A673 (cell line): ENCODE data around the gene FTO. TPM values are rescaled to one million over a fixed set of nuclear protein-coding genes. Genes with fewer than 3 reads are reported as not detected.

Experiments
- BruUV-seq: library from RNA; stranded (reverse); fragments of 400-500 nt; replicated peaks from 2 replicates; lab custom pipeline; 2021; lab: Mats Ljungman, UMichigan
- CTCF ChIA-PET: fragments of 300-600 bp; sonication (Branson Sonifier 250); formaldehyde crosslinking; loops from one replicate; lab custom pipeline; 2022; ENCODE audit warnings: antibody characterized with exemption; lab: Charles Lee
- POLR2A ChIA-PET: fragments of 300-600 bp; sonication (Branson Sonifier 250); formaldehyde crosslinking; loops from one replicate; lab custom pipeline; 2022; ENCODE audit warnings: antibody characterized with exemption; ENCODE audit not compliant: low non-redundant PET; lab: Charles Lee
- DNase-seq: peaks from one replicate; pipeline ENCODE4 v3.0.0-alpha.2; 2015; ENCODE audit warnings: low spot score
- H3K27ac ChIP-seq: fragments of 200-600 bp; sonication (generic); 2 replicates; pipeline ENCODE4 v1.5.1; 2016; ENCODE audit warnings: mixed run types, low read depth, mild to moderate bottlenecking, mixed read lengths, antibody characterized with exemption, low read length; ENCODE audit not compliant: poor library complexity, severe bottlenecking
- H3K27me3 ChIP-seq: fragments of 200-600 bp; sonication (generic); replicated peaks from 2 replicates; pipeline ENCODE4 v1.6.1; 2017; ENCODE audit warnings: mixed run types, low read depth, mild to moderate bottlenecking, mixed read lengths, antibody characterized with exemption, low read length; ENCODE audit not compliant: insufficient read depth, poor library complexity
- H3K36me3 ChIP-seq: fragments of 200-600 bp; sonication (generic); 2 replicates; pipeline ENCODE4 v1.6.1; 2016; ENCODE audit warnings: mixed run types, mild to moderate bottlenecking, mixed read lengths, antibody characterized with exemption, low read length; ENCODE audit not compliant: insufficient read depth, poor library complexity, severe bottlenecking
- H3K4me1 ChIP-seq: fragments of 200-600 bp; sonication (generic); 2 replicates; pipeline ENCODE4 v1.6.1; 2017; ENCODE audit warnings: mixed run types, mild to moderate bottlenecking, mixed read lengths, antibody characterized with exemption, low read length; ENCODE audit not compliant: insufficient read depth, poor library complexity, severe bottlenecking
- H3K4me3 ChIP-seq: fragments of 200-600 bp; sonication (generic); 2 replicates; pipeline ENCODE4 v1.5.1; 2016; ENCODE audit warnings: low read depth, mixed run types, mild to moderate bottlenecking, mixed read lengths, low read length; ENCODE audit not compliant: poor library complexity, severe bottlenecking
- H3K9me3 ChIP-seq: fragments of 200-600 bp; sonication (generic); 2 replicates; pipeline ENCODE4 v1.6.1; 2016; ENCODE audit warnings: mixed run types, low read depth, mild to moderate bottlenecking, mixed read lengths, antibody characterized with exemption, low read length; ENCODE audit not compliant: poor library complexity, severe bottlenecking
- CTCF ChIP-seq: fragments of 300-800, 200-600 bp; sonication (generic); conservative IDR thresholded peaks from 2 replicates; pipeline ENCODE4 v1.5.1; 2017; ENCODE audit warnings: low read depth, mild to moderate bottlenecking, antibody characterized with exemption, low read length, moderate library complexity, mixed read lengths
- EZH2 ChIP-seq: fragments of 200-600 bp; sonication (generic); IDR thresholded peaks from 2 replicates; pipeline ENCODE4 v1.6.1; 2017; ENCODE audit warnings: borderline replicate concordance, low read depth, mild to moderate bottlenecking, mixed read lengths, antibody characterized with exemption, low read length; ENCODE audit not compliant: poor library complexity, severe bottlenecking
- intact Hi-C: fragments of 100-400 bp; cut with micrococcal nuclease; formaldehyde crosslinking; loops from one replicate; pipeline ENCODE4 v1.10.0; 2022; ENCODE audit not compliant: unreplicated experiment
- total RNA-seq: library from RNA; stranded (reverse); gene quantifications from 2 replicates; pipeline ENCODE4 v1.2.3, GENCODE V29; 2021

Gene FTO
- total RNA-seq, 1 experiment from 2014 or later, result 73.4 TPM

GRCh38 chr16:53804467-53804866 is 100.5 kb downstream of the FTO start:
- no TSS peak for BruUV-seq
- no peaks in the 10 kb centered on the region for H3K27me3 ChIP-seq
- POLR2A ChIA-PET, result no interaction called here

GRCh38 chr16:53805113-53805512 is 101.2 kb downstream of the FTO start:
- TF ChIP-seq EZH2 (no peak), CTCF (no peak)
- CTCF ChIA-PET, result interaction anchor here (0.6 kb wide), 1 partner anchor 1719 kb away, joined by 3 read pairs; no protein-coding TSS in a partner anchor
- no peak overlapping the region for H3K4me3 ChIP-seq
- no peak for DNase-seq
- H3K27ac ChIP-seq, result no peak overlapping the region
- peaks cover 15% of the 10 kb centered on the region for H3K4me1 ChIP-seq
- H3K27me3 ChIP-seq, result no peaks in the 10 kb centered on the region
- intact Hi-C loops, result no loop called here
- POLR2A ChIA-PET, result no interaction called here
- BruUV-seq, result no TSS peak
- no peaks in the 10 kb centered on the region for H3K36me3 ChIP-seq
- H3K9me3 ChIP-seq, result no peaks in the 10 kb centered on the region

More at GRCh38 chr16:53804467-53804866, 100.5 kb downstream of the FTO start:
- no peak overlapping the region for H3K4me3 ChIP-seq
- peaks cover 13% of the 10 kb centered on the region for H3K4me1 ChIP-seq
- CTCF ChIA-PET, result interaction anchor here (0.6 kb wide), 1 partner anchor 1719 kb away, joined by 3 read pairs; no protein-coding TSS in a partner anchor
- TF ChIP-seq EZH2 (no peak), CTCF (no peak)
- intact Hi-C loops, result no loop called here
- no peaks in the 10 kb centered on the region for H3K9me3 ChIP-seq
- no peak overlapping the region for H3K27ac ChIP-seq
- no peaks in the 10 kb centered on the region for H3K36me3 ChIP-seq
- DNase-seq, result no peak

GRCh38 chr16:53805752-53806151 is 101.8 kb downstream of the FTO start:
- no TSS peak for BruUV-seq
- Histone ChIP-seq H3K36me3 (no peaks in the 10 kb centered on the region), H3K4me1 (peaks cover 15% of the 10 kb centered on the region), H3K27me3 (no peaks in the 10 kb centered on the region), H3K4me3 (no peak overlapping the region), H3K9me3 (no peaks in the 10 kb centered on the region), H3K27ac (no peak overlapping the region)
- ChIA-PET CTCF (no interaction called here), POLR2A (no interaction called here)
- DNase-seq, result no peak
- no peak for TF ChIP-seq CTCF
- TF ChIP-seq EZH2, result no peak
- intact Hi-C loops, result no loop called here
